GM12878 (cell line): ENCODE measurements around the gene HLA-DPB1. TPM values are rescaled to one million over a fixed set of nuclear protein-coding genes. Genes with fewer than 3 reads are reported as not detected.

Experiments
- ATF7 ChIP-seq: fragments of 450-650 bp; IDR thresholded peaks from 2 replicates; pipeline ENCODE4 v1.6.1; 2016; ENCODE audit warnings: low read depth, mild to moderate bottlenecking
- BHLHE40 ChIP-seq, 2 experiments: fragments of 450-650 bp in 1 of 2; IDR thresholded peaks; 2 replicates each; pipeline ENCODE4 v1.6.1; 2011 to 2017; ENCODE audit warnings: low read depth in 2 of 2, borderline replicate concordance in 1 of 2, improper control_type of control experiment in 1 of 2, low read length in 1 of 2, mild to moderate bottlenecking in 1 of 2
- EP300 ChIP-seq, 2 experiments: fragments of 150-350 bp in 1 of 2; IDR thresholded peaks; 2 replicates each; pipeline ENCODE4 v1.6.1; 2011 to 2012; ENCODE audit warnings: low read depth in 2 of 2, low read length in 2 of 2, borderline replicate concordance in 1 of 2, improper control_type of control experiment in 1 of 2, inconsistent platforms in 1 of 2; ENCODE audit not compliant: control insufficient read depth in 1 of 2
- FOXM1 ChIP-seq: IDR thresholded peaks from 2 replicates; pipeline ENCODE4 v1.6.1; 2012; ENCODE audit warnings: low read depth, mild to moderate bottlenecking, inconsistent platforms, low read length, moderate library complexity
- IKZF1 ChIP-seq: fragments of 450-650 bp; conservative IDR thresholded peaks from 2 replicates; pipeline ENCODE4 v1.6.1; 2017; ENCODE audit warnings: antibody characterized with exemption, mild to moderate bottlenecking
- MAX ChIP-seq: IDR thresholded peaks from 2 replicates; pipeline ENCODE4 v1.6.1; 2012; ENCODE audit warnings: low read depth, low read length, improper control_type of control experiment
- MEF2A ChIP-seq: IDR thresholded peaks from 2 replicates; pipeline ENCODE4 v1.6.1; 2011; ENCODE audit warnings: low read depth, mild to moderate bottlenecking, low read length, moderate library complexity; ENCODE audit not compliant: insufficient read depth
- MTA2 ChIP-seq: fragments of 450-650 bp; IDR thresholded peaks from 2 replicates; pipeline ENCODE4 v1.6.1; 2016; ENCODE audit warnings: low read depth, mild to moderate bottlenecking, moderate library complexity
- NFYB ChIP-seq: IDR thresholded peaks from 2 replicates; pipeline ENCODE4 v1.6.1; 2011; ENCODE audit warnings: low read depth, mild to moderate bottlenecking, low read length, improper control_type of control experiment, moderate library complexity; ENCODE audit not compliant: insufficient read depth
- NR2F1 ChIP-seq: fragments of 450-650 bp; conservative IDR thresholded peaks from 2 replicates; pipeline ENCODE4 v1.6.1; 2017; ENCODE audit warnings: mild to moderate bottlenecking
- NRF1 ChIP-seq: conservative IDR thresholded peaks from 2 replicates; pipeline ENCODE4 v1.6.1; 2011; ENCODE audit warnings: mild to moderate bottlenecking, low read depth, low read length, improper control_type of control experiment
- PKNOX1 ChIP-seq: fragments of 450-650 bp; IDR thresholded peaks from 2 replicates; pipeline ENCODE4 v1.6.1; 2016; ENCODE audit warnings: mild to moderate bottlenecking
- RUNX3 ChIP-seq: IDR thresholded peaks from 2 replicates; pipeline ENCODE4 v1.6.1; 2012; ENCODE audit warnings: low read length, inconsistent platforms
- STAT3 ChIP-seq: IDR thresholded peaks from 2 replicates; pipeline ENCODE4 v1.6.1; 2011; ENCODE audit warnings: low read depth, low read length, improper control_type of control experiment
- TCF12 ChIP-seq: IDR thresholded peaks from 2 replicates; pipeline ENCODE4 v1.6.1; 2011; ENCODE audit warnings: low read depth, mild to moderate bottlenecking, low read length
- polyA plus RNA-seq, 11 experiments: library from polyadenylated mRNA; depleted of rRNA in 4 of 11; unstranded in 6 of 11; stranded (reverse) in 5 of 11; fragments of >200 nt; fragmentation: Nextera tagmentation in 4 of 11; fragmentation: Illumina TruSeq in 1 of 11; extraction: Ambion mirVana in 4 of 11; extraction: Trizol in 1 of 11; gene quantifications; 1 replicate in 1 of 11; 2 replicates in 10 of 11; pipeline versions ENCODE4 v1.2.1 to v1.2.3, GENCODE V29; 2011 to 2016; ENCODE audit warnings: inconsistent platforms in 2 of 11, missing spikeins in 2 of 11, low read depth in 1 of 11
- total RNA-seq, 4 experiments: library from RNA; depleted of rRNA in 3 of 4; stranded (reverse); fragments of >200 nt in 3 of 4; fragmentation: Illumina TruSeq in 1 of 4; extraction: Trizol in 1 of 4; gene quantifications; 2 replicates each; pipeline versions ENCODE4 v1.2.1 to v1.2.3, GENCODE V29; 2013 to 2021
- TF ChIP-seq, protein P1 (sequence below): fragments of 450-650 bp; IDR thresholded peaks from 2 replicates; pipeline ENCODE4 v1.6.1; 2017; ENCODE audit warnings: low read depth, mild to moderate bottlenecking, moderate library complexity
- TF ChIP-seq, protein P2 (sequence below): fragments of 450-650 bp; IDR thresholded peaks from 2 replicates; pipeline ENCODE4 v1.6.1; 2017; ENCODE audit warnings: mild to moderate bottlenecking, moderate library complexity

HLA-DPB1 gene
- total and polyA plus RNA-seq, 10 of the 15 experiments (the other 5 are each of a cell fraction or from before 2014, with no cell fraction given): 101 to 675 (median 352) TPM

DNA sequence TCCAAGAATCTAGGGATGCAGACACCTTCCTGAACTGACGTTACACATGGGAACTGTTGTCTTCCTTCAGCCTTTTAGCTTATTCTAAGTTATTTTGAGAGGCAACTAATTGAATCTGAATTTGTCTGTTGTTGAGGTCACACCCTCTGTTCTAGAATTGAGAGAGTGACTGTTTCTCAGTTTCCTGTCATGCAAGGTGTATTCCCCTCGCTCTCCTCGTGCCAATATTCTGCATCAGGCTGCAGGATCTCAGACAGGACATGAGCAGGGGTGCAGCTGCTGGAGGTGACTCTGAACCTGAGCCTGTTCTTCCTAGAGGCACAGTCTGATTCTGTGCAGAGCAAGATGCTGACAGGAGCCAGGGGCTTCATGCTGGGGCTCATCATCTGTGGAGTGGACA lies 52.5 kb downstream of the HLA-DPB1 start (continued):
- TF ChIP-seq, protein P1, sequence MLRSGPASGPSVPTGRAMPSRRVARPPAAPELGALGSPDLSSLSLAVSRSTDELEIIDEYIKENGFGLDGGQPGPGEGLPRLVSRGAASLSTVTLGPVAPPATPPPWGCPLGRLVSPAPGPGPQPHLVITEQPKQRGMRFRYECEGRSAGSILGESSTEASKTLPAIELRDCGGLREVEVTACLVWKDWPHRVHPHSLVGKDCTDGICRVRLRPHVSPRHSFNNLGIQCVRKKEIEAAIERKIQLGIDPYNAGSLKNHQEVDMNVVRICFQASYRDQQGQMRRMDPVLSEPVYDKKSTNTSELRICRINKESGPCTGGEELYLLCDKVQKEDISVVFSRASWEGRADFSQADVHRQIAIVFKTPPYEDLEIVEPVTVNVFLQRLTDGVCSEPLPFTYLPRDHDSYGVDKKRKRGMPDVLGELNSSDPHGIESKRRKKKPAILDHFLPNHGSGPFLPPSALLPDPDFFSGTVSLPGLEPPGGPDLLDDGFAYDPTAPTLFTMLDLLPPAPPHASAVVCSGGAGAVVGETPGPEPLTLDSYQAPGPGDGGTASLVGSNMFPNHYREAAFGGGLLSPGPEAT: peak; percentile 25; the same call in 1 of the 2 replicates
- TF ChIP-seq MTA2 (peak; percentile 59; the same call in 1 of the 2 replicates), FOXM1 (peak; percentile 56; the same call in 1 of the 2 replicates), MAX (no peak), PKNOX1 (0 out of 2 replicates have a peak, but pooled peaks have one; percentile 29), STAT3 (no peak), ATF7 (peak; percentile 28; the same call in 1 of the 2 replicates), MEF2A (0 out of 2 replicates have a peak, but pooled peaks have one; percentile 27), NRF1 (no peak), NR2F1 (peak; percentile 67; the same call in 1 of the 2 replicates), IKZF1 (peak; percentile 40), EP300 (IDR thresholded peaks at IDR 0.05; ENCODE audit: borderline replicate concordance in 1 of 2, control insufficient read depth in 1 of 2, low read depth in 2 of 2, low read length in 2 of 2) (0 out of 4 replicates have a peak, but pooled peaks of 1 of the 2 experiments have one; percentile 34), TCF12 (0 out of 2 replicates have a peak, but pooled peaks have one; percentile 40), NFYB (no peak), BHLHE40 (IDR thresholded peaks at IDR 0.05; ENCODE audit: borderline replicate concordance in 1 of 2, low read depth in 2 of 2, low read length in 1 of 2) (peak; percentile 42 to 78; a peak in 3 of 4 replicates), RUNX3 (peak; percentile 60; the same call in 1 of the 2 replicates)
- TF ChIP-seq, protein P2, sequence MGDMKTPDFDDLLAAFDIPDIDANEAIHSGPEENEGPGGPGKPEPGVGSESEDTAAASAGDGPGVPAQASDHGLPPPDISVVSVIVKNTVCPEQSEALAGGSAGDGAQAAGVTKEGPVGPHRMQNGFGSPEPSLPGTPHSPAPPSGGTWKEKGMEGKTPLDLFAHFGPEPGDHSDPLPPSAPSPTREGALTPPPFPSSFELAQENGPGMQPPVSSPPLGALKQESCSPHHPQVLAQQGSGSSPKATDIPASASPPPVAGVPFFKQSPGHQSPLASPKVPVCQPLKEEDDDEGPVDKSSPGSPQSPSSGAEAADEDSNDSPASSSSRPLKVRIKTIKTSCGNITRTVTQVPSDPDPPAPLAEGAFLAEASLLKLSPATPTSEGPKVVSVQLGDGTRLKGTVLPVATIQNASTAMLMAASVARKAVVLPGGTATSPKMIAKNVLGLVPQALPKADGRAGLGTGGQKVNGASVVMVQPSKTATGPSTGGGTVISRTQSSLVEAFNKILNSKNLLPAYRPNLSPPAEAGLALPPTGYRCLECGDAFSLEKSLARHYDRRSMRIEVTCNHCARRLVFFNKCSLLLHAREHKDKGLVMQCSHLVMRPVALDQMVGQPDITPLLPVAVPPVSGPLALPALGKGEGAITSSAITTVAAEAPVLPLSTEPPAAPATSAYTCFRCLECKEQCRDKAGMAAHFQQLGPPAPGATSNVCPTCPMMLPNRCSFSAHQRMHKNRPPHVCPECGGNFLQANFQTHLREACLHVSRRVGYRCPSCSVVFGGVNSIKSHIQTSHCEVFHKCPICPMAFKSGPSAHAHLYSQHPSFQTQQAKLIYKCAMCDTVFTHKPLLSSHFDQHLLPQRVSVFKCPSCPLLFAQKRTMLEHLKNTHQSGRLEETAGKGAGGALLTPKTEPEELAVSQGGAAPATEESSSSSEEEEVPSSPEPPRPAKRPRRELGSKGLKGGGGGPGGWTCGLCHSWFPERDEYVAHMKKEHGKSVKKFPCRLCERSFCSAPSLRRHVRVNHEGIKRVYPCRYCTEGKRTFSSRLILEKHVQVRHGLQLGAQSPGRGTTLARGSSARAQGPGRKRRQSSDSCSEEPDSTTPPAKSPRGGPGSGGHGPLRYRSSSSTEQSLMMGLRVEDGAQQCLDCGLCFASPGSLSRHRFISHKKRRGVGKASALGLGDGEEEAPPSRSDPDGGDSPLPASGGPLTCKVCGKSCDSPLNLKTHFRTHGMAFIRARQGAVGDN: peak; percentile 77
